CD4-positive, alpha-beta T cell (primary cell): ENCODE data around the gene E2F3. TPM values are rescaled to one million over a fixed set of nuclear protein-coding genes. Genes with fewer than 3 reads are reported as not detected.

ENCODE experiments used
- ATAC-seq: fragments of 200-7000 bp; cut with Tn5 transposase; one replicate; pipeline ENCODE4 v1.10.0; 2022; ENCODE audit warnings: mild to moderate bottlenecking; ENCODE audit not compliant: poor library complexity
- CTCF ChIA-PET: fragments of 350-600 bp; sonication (Branson Sonifier 250); formaldehyde crosslinking; loops from one replicate; lab custom pipeline; 2021; ENCODE audit warnings: antibody characterized with exemption, inconsistent platforms; lab: Charles Lee
- POLR2A ChIA-PET: fragments of 350-600 bp; sonication (Branson Sonifier 250); formaldehyde crosslinking; loops from one replicate; lab custom pipeline; 2021; ENCODE audit warnings: antibody characterized with exemption, inconsistent platforms; lab: Charles Lee
- DNase-seq, 14 experiments: peaks; one replicate each; pipeline ENCODE4 v3.0.0-alpha.2; 2013 to 2020; ENCODE audit warnings: mixed read lengths in 2 of 14
- H3K27ac ChIP-seq, 2 donors: one replicate each; pipeline versions ENCODE4 v1.5.1 to v1.7.0; 2013; ENCODE audit warnings: low read length in 2 of 2, low read depth in 1 of 2, mild to moderate bottlenecking in 1 of 2
- H3K27me3 ChIP-seq, 2 experiments: 1 replicate in 1 of 2; 2 replicates in 1 of 2; pipeline versions ENCODE4 v1.6.1 to v1.7.0; 2013; ENCODE audit warnings: low read length in 2 of 2, control low read depth in 1 of 2, mild to moderate bottlenecking in 1 of 2, moderate library complexity in 1 of 2; ENCODE audit not compliant: insufficient read depth in 2 of 2, control insufficient read depth in 1 of 2
- H3K36me3 ChIP-seq: one replicate; pipeline ENCODE4 v1.6.1; 2013; ENCODE audit warnings: low read length, control low read depth; ENCODE audit not compliant: insufficient read depth
- H3K4me1 ChIP-seq: one replicate; pipeline ENCODE4 v1.6.1; 2013; ENCODE audit warnings: low read length, control low read depth; ENCODE audit not compliant: insufficient read depth
- H3K4me3 ChIP-seq: one replicate; pipeline ENCODE4 v1.5.1; 2013; ENCODE audit warnings: mild to moderate bottlenecking, low read length, moderate library complexity
- H3K9me3 ChIP-seq, 2 experiments: 1 replicate in 1 of 2; 2 replicates in 1 of 2; pipeline versions ENCODE4 v1.6.1 to v1.7.0; 2013; ENCODE audit warnings: low read length in 2 of 2, mild to moderate bottlenecking in 2 of 2, control low read depth in 1 of 2, moderate library complexity in 1 of 2; ENCODE audit not compliant: control insufficient read depth in 1 of 2, insufficient read depth in 1 of 2
- H3K27ac Mint-ChIP-seq: one replicate; pipeline ENCODE4 v1.8.0; 2020; ENCODE audit warnings: mixed read lengths
- H3K27me3 Mint-ChIP-seq: one replicate; pipeline ENCODE4 v1.8.0; 2021; ENCODE audit warnings: mixed read lengths
- H3K36me3 Mint-ChIP-seq: one replicate; pipeline ENCODE4 v1.8.0; 2021; ENCODE audit warnings: low read depth, mixed read lengths
- H3K4me1 Mint-ChIP-seq: one replicate; pipeline ENCODE4 v1.8.0; 2021; ENCODE audit warnings: low read depth, mixed read lengths
- H3K4me3 Mint-ChIP-seq: one replicate; pipeline ENCODE4 v1.8.0; 2020; ENCODE audit warnings: mild to moderate bottlenecking, mixed read lengths
- H3K9me3 Mint-ChIP-seq: one replicate; pipeline ENCODE4 v1.8.0; 2020; ENCODE audit warnings: mixed read lengths
- intact Hi-C, 2 experiments: fragments of 100-400 bp; cut with DNase I in 1 of 2; cut with micrococcal nuclease in 1 of 2; formaldehyde crosslinking; loops; one replicate each; pipeline versions ENCODE4 v1.15.1 to v1.9.0; 2023 to 2025; cut with DNase I, micrococcal nuclease
- total RNA-seq, 174 experiments: library from RNA in 2 of 174; stranded (reverse) in 2 of 174; gene quantifications; one replicate each; pipeline ENCODE4 v1.2.3 and lab custom pipeline; 2021 to 2026
- TF ChIP-seq, protein P1 (sequence below): fragments of 200-600 bp; IDR thresholded peaks from one replicate; pipeline ENCODE4 v1.8.0; 2022; ENCODE audit warnings: antibody characterized with exemption, mild to moderate bottlenecking

The E2F3 gene
- total RNA-seq, 2 experiments from 2014 or later: 2.7 to 2.9 TPM

DNA sequence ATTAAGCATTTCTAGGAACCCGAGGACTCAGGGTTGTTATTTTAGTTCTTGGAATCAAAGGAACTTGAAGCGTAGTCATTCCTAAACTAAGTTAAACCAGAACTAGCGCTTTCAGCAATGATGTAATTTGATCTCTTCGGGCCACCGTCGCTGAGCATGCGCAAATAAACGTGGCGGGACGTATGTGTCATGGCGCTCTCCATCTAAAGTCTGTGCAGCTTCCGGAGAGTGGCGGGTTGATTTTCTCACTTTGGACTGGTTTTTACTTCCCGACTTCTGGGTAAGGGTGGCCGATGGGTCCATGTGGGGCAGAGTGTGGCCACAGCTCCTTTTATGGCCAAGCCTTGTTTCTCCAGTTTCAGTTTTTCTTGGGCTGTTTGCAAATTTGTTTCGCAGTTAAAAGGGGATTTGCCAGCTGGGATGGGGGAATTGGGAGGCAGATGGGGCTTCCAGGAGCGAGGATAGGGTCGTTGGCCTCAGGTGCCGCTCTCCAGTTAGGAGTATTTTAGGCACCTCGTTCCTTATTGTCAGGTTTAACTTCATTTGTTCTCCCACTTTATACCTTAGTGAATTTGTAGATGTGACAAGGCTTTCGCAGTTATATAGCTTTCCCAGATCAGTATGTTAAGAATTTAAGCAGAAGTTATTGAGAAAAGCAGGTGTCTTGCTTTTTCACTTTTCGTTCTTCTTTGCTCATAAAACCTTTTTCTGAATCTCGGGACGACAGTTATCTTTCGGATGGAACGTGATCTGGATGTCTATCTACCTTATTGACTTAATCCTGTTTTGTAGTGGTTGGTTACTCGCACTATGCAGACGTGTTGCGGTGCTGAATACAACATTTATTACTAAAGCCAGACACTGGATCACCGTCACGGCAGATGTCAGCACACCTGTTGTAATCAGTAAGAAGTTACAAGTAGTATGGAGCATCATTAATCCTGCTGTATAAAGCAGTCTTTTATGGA lies 132.9 kb downstream of the E2F3 start, which contains the start of gene CDKAL1:
TSS of gene CDKAL1 (plus strand) at position 163 of the 968 bp plus-strand sequence. CDS start 11,894 bp downstream, outside the sequence.
- Histone ChIP-seq H3K9me3 (no peaks in the 10 kb centered on the region), H3K27ac (peak within 1 kb of the TSS; percentile 74 to 86), H3K4me3 (peak within 1 kb of the TSS; percentile 86), H3K4me1 (peaks cover 3% of the 10 kb centered on the region), H3K27me3 (no peaks in the 10 kb centered on the region), H3K36me3 (no peaks in the 10 kb centered on the region)
- Mint-ChIP-seq H3K4me1 (peaks cover 43% of the 10 kb centered on the region), H3K27me3 (peaks cover 6% of the 10 kb centered on the region), H3K36me3 (peaks cover 47% of the 10 kb centered on the region), H3K27ac (peak within 1 kb of the TSS; percentile 98), H3K9me3 (no peaks in the 10 kb centered on the region), H3K4me3 (peak within 1 kb of the TSS; percentile 99)
- CTCF ChIA-PET: interaction anchor here (1.2 to 1.4 kb wide), 2 partner anchors 29 to 130 kb away, joined by 4 read pairs; no protein-coding TSS in a partner anchor
- POLR2A ChIA-PET: interaction anchor here (0.8 to 3.4 kb wide), 6 partner anchors 30 to 322 kb away, joined by 3 to 15 read pairs (median 6); partner anchors contain the start of gene MBOAT1
- ATAC-seq (peak; percentile 87), DNase-seq (peak; percentile 81 to 94 (median 86))
- TF ChIP-seq, protein P1, sequence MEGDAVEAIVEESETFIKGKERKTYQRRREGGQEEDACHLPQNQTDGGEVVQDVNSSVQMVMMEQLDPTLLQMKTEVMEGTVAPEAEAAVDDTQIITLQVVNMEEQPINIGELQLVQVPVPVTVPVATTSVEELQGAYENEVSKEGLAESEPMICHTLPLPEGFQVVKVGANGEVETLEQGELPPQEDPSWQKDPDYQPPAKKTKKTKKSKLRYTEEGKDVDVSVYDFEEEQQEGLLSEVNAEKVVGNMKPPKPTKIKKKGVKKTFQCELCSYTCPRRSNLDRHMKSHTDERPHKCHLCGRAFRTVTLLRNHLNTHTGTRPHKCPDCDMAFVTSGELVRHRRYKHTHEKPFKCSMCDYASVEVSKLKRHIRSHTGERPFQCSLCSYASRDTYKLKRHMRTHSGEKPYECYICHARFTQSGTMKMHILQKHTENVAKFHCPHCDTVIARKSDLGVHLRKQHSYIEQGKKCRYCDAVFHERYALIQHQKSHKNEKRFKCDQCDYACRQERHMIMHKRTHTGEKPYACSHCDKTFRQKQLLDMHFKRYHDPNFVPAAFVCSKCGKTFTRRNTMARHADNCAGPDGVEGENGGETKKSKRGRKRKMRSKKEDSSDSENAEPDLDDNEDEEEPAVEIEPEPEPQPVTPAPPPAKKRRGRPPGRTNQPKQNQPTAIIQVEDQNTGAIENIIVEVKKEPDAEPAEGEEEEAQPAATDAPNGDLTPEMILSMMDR: no peak
- intact Hi-C loops: loop anchor here in 1 of 2 experiments (5.0 kb wide), 1 partner anchor 327 kb away; no protein-coding TSS in a partner anchor

DNA sequence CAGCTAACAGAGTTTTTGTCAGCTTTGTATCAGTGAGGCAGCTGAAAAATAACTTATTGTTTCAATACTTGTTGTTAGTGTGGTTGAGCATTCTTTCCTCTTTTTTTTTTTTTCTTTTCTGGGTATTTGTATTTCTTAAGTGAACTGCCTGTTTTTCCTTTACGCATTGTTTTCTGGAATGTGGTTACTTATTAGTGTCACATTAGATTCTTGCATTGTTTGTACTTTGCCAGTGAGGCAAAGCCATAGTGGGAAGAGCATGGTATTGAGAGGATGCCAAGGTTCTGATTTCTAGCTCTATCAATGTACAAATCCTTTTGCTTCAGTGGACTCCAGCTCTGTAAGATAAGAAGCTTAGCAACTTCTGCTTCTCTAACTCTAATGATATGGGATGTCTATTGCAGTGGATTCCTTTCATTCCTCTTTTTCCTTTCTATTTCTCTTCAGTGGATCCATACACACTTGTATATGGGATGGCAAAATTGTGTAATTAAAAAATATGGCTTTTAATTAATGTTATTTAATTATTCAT lies 136.5 kb downstream of the E2F3 start:
- no peak for ATAC-seq
- H3K9me3 Mint-ChIP-seq: no peaks in the 10 kb centered on the region
- H3K27me3 ChIP-seq: no peaks in the 10 kb centered on the region
- H3K27ac Mint-ChIP-seq: no peak overlapping the region
- peaks cover 21% of the 10 kb centered on the region for H3K36me3 ChIP-seq
- H3K27ac ChIP-seq: no peak overlapping the region
- POLR2A ChIA-PET: no interaction called here
- H3K36me3 Mint-ChIP-seq: peaks cover 80% of the 10 kb centered on the region
- TF ChIP-seq, protein P1: no peak
- no peaks in the 10 kb centered on the region for H3K9me3 ChIP-seq
- peaks cover 68% of the 10 kb centered on the region for H3K4me1 Mint-ChIP-seq
- CTCF ChIA-PET: interaction anchor here (1.5 kb wide), 1 partner anchor 134 kb away, joined by 4 read pairs; no protein-coding TSS in a partner anchor
- intact Hi-C loops: loop anchor here in 1 of 2 experiments (5.0 kb wide), 1 partner anchor 331 kb away; no protein-coding TSS in a partner anchor
- no peaks in the 10 kb centered on the region for H3K27me3 Mint-ChIP-seq
- peaks cover 3% of the 10 kb centered on the region for H3K4me1 ChIP-seq
- H3K4me3 ChIP-seq: no peak overlapping the region
- DNase-seq: no peak
- peak overlapping the region; percentile 34 for H3K4me3 Mint-ChIP-seq

DNA sequence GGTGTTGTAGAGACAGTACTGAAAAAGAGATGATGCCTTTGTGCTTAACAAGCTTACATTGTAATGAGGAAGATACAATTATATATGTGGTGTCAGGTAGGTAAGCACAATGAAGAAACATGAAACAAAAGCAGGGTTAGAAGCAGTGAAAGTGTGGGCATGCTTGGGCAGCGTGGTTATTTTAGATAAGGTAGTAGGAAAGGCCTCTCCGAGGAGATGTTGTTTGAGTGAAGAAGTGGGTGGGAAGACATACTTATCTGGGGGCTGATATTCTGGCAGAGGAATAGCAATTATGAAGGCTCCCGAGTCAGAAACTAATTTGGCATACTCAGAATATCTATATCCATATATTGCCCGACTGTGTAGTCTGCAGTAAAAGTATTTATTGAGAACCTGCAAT lies 137.2 kb downstream of the E2F3 start:
- Mint-ChIP-seq H3K27ac (no peak overlapping the region), H3K9me3 (no peaks in the 10 kb centered on the region), H3K27me3 (no peaks in the 10 kb centered on the region), H3K4me1 (peaks cover 68% of the 10 kb centered on the region), H3K4me3 (no peak overlapping the region), H3K36me3 (peaks cover 84% of the 10 kb centered on the region)
- Histone ChIP-seq H3K27me3 (no peaks in the 10 kb centered on the region), H3K4me1 (peaks cover 3% of the 10 kb centered on the region), H3K36me3 (peaks cover 24% of the 10 kb centered on the region), H3K4me3 (no peak overlapping the region), H3K9me3 (no peaks in the 10 kb centered on the region), H3K27ac (no peak overlapping the region)
- ChIA-PET POLR2A (no interaction called here), CTCF (no interaction called here)
- no peak for ATAC-seq
- intact Hi-C loops: loop anchor here in 1 of 2 experiments (5.0 kb wide), 1 partner anchor 332 kb away; no protein-coding TSS in a partner anchor
- TF ChIP-seq, protein P1: no peak
- no peak for DNase-seq
